GM18909 (cell line): ENCODE results near the gene SERINC5.
"Not testable (repeated sequence)": the region's sequence is repeated elsewhere in the genome, so short reads cannot be mapped to it uniquely, and the experiment has no call there.

Experiments used
- ATAC-seq: cut with Tn5 transposase; IDR thresholded peaks from one replicate; pipeline ENCODE4 v1.9.1; 2021; ENCODE audit warnings: mild to moderate bottlenecking; ENCODE audit not compliant: unreplicated experiment, poor library complexity

The SERINC5 gene

GRCh38 chr5:80114860-80115259 lies 141.0 kb downstream of the SERINC5 start:
- ATAC-seq = no peak

GRCh38 chr5:80111376-80111990 lies 144.4 kb downstream of the SERINC5 start:
- not testable (repeated sequence) for ATAC-seq

- no peak for ATAC-seq
These were observed 146.0 kb downstream of the SERINC5 start for GRCh38 chr5:80109646-80110478.

GRCh38 chr5:80106916-80107315 lies 148.9 kb downstream of the SERINC5 start:
- no peak for ATAC-seq

GRCh38 chr5:80105698-80106439 lies 150.0 kb downstream of the SERINC5 start:
- ATAC-seq = no peak

- no peak for ATAC-seq
These were observed 152.5 kb downstream of the SERINC5 start for GRCh38 chr5:80103371-80103770.

GRCh38 chr5:80101993-80102392 lies 153.9 kb downstream of the SERINC5 start:
- peak; percentile 78 for ATAC-seq

GRCh38 chr5:80097451-80097850 lies 158.4 kb downstream of the SERINC5 start:
- ATAC-seq = no peak

- no peak for ATAC-seq
These were observed 161.6 kb downstream of the SERINC5 start for GRCh38 chr5:80094236-80094738.

GRCh38 chr5:80093796-80094195 lies 162.1 kb downstream of the SERINC5 start:
- ATAC-seq = no peak

GRCh38 chr5:80092486-80093107 lies 163.3 kb downstream of the SERINC5 start:
- ATAC-seq = no peak

GRCh38 chr5:80091792-80092192 lies 164.1 kb downstream of the SERINC5 start:
- ATAC-seq = not testable (repeated sequence)

- ATAC-seq = no peak
These were observed 165.0 kb downstream of the SERINC5 start for GRCh38 chr5:80090884-80091166.

GRCh38 chr5:80083101-80083890 lies 172.6 kb downstream of the SERINC5 start:
- peak; percentile 60 for ATAC-seq

GRCh38 chr5:80082731-80083100 lies 173.1 kb downstream of the SERINC5 start:
- no peak for ATAC-seq

GRCh38 chr5:80082281-80082680 lies 173.6 kb downstream of the SERINC5 start:
- no peak for ATAC-seq

- ATAC-seq = no peak
These were observed 176.9 kb downstream of the SERINC5 start for GRCh38 chr5:80078921-80079320.

- no peak for ATAC-seq
These were observed 178.7 kb downstream of the SERINC5 start for GRCh38 chr5:80077051-80077714.
